Caki2 (cell line): ENCODE data around the gene APOL2. TPM values are rescaled to one million over a fixed set of nuclear protein-coding genes. Genes with fewer than 3 reads are reported as not detected.
"Not testable (repeated sequence)": the region's sequence is repeated elsewhere in the genome, so short reads cannot be mapped to it uniquely, and the experiment has no call there.

Experiments used
- DNase-seq: peaks from one replicate; pipeline ENCODE4 v3.0.0-alpha.2; 2015; ENCODE audit warnings: low read depth
- in situ Hi-C: cut with HindIII; loops from 2 replicates; pipeline ENCODE4 v1.10.0; 2016; ENCODE audit warnings: low sequenced_read_pairs, low pct_unique_long_range_greater_than_20kb, mixed read lengths
- total RNA-seq: library from RNA; depleted of rRNA; stranded (reverse); fragments of >200 nt; shearing (Covaris generic); gene quantifications from 2 replicates; pipeline ENCODE4 v1.2.3, GENCODE V29; 2014; ENCODE audit warnings: low replicate concordance

APOL2 gene
- total RNA-seq, 1 experiment from 2014 or later, result 68.0 TPM

DNA sequence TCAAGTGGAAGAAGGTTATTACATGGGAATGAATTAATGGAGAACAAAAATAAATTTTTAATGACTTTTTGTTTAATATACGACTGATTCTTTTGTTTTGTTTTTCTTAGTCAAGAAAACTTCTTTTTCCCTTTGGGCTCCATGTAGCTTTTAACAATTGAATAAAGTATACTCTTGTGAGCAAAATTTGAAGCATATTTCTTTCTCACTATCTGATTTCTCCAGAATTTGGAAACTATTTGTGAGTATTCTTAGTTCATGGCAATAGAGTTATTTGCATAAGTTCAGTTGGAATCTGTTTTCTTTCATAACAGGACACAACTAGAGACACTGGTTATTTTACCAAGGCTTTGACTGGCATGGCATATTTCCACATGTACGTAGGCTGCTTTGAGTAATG, 9.8 kb upstream of the APOL2 start:
- in situ Hi-C loops, result no loop called here
- peak; percentile 47 for DNase-seq

DNA sequence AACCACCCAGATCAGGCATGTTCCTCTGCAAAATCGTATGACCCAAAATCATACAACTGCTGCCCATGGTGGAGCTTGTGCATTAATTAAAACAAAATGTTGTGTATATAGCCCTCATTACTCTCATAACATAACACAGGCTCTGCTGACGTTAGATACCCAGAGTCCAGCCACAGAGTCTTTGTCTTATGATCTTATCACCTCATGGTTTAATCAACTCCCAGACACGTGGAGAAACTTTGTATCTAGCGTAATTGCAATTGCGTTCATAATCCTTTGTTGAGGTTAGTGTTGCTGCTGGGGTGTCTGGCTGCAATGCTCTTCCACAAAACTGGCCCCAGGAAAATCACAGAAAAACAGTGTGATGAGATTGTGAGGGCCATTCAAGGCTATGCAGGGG, 8.6 kb upstream of the APOL2 start:
- DNase-seq, result no peak
- in situ Hi-C loops, result no loop called here

DNA sequence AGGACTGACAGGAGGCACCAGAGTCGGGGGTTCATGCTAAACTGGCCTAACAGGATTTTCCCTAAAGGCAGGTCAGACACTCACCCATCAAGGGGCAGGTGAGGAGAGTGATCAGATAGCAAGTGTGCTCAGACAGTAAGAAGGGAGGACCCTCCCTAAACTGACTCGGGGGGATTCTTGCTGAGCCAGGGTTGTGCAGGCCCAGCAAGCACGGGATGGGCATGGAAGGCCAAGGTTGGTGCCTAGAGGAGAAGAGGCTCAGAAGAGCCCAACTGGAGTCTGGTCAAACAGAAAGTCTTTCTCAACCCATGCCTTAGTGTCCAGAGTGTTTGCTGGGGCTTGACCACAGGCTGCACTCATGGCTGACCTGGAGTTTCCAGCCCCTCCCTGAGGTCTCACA, 7.4 kb upstream of the APOL2 start:
- no peak for DNase-seq
- in situ Hi-C loops, result no loop called here

DNA sequence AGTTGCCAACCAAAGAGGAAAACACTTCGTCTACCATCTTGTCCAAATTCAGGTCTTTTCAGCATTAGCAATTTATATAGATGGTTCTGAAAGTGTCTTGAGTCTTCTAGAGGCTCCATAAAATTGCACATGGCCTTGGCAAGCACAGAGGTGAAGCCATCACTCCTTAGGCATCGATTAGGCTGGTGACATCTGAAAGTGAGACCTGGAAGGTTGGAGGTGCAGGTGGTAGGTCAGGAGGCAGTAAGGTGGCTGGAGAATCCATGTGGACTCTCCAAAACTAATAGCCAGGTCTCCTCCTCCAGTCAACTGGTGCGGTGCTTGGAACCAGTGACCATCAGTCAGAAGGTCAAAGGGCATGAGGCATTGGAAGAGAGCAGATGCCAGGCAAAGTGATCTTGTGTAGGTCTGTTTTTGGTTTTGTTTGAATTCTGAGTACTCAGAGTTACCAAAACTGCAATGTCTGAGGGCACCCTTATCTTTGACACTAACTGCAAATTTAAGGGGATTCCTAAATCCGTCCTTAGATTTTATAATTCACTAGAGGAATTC, 6.6 kb upstream of the APOL2 start:
- in situ Hi-C loops, result no loop called here
- no peak for DNase-seq

DNA sequence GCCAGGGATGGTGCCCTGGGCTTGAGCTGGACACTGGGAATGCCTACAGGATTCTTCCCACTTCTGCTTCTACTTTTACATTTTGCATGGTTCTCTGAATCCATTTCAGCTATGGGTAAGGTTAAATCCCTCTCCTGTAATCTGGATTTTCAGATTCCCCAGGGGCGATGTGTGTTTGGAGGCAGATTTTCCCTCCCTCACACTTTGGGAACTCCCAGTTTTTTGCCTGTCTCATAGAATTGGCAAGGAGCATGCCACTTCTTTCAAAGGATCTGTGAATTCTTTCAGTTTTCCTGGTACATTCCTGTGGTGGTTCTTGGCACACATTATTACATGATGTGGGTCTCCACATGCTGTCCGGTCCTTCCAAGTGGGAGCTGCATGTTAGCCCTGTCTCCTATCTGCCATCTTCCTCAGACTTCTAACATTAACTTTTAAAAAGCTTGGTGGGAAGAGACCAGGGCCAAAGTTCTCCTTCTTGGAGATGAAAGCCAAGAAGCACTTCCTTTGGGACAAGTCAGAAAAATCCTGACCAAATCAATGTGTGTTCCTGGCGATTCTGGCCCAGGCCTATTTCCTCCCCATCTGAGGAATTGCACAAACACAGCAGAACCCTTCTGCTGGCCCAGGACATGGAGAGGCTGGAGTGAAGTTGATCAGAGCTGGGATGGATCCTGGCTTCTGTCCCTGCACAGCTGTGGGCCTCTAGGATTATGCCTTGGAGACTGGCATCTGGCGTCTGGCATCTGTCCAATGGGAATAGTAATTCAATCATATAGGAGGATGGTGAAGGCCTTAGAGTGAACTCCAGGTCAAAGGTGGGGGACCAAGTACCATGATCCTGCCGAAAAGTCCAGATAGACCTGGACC, 5.4 kb upstream of the APOL2 start:
- in situ Hi-C loops, result no loop called here
- no peak for DNase-seq

DNA sequence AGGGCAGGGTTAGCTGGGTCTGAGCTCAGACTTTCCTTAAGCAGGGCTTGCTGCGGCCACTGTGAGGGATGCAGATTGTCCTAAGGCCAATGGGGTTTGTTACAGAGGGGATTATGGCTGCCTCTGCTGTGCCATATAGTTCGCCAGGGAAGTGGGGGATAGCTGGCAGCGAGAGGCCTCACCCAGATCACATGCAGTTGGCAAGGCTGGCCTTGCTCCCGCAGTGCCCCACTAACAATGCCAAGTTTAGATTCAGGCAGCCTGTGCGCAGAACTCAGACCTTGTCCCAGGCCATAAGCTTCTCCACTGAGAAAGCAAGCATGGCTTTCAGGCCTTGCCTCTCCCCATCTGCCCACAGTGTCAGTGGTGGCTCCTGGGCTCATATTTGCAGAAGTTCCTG, 4.7 kb upstream of the APOL2 start:
- in situ Hi-C loops, result no loop called here
- DNase-seq, result no peak

DNA sequence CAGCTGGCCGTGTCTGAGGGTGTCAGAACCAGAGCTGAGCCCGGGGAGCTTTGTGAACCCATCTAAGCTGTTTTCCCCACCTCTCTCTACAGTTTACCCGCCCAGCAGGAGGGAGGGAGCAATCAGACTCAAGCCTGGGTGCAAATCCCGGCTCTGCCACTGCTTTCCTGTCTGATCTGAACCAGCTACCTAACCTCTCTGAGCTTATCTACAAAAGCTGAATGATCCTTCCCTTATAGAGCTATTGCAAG, 252 bp downstream of the APOL2 start:
- DNase-seq, result no peak
- in situ Hi-C loops, result no loop called here

DNA sequence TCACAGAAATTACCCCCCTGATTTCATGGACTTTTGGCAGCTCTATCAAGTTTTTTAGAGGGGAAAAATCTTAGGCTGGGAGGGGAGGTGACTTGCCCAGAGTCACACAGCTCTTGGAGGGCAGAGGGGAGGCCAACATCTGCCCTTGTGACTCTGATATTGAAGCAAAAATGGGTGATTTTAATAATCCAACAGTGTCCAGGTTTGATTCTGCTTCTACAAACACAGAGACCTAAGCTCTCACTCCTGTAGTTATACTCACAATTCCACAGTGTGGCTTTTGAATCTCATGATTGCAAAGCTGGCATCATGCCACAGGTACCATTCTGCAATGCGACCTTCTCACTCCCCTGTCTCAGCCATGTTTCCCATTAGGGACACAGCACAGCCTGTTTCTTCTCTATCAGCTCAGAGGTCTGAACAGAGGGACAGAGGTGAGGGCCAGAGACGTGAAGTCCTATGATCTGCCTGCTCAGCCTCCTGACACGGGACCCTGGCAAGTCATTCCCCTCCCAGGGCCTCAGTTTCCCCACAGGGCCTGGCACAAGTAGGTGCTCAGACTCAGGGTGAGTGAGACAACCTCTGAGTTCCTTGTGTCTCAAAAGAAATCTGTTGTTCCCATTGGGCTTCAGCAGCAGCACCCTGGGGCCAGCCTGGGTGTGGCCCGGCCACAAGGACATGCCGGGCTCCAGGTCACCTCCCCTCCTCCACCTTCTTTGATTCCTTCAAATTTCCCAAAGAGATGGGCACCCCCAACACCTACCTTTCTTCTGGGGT, 766 bp downstream of the APOL2 start:
- DNase-seq, result no peak
- in situ Hi-C loops, result no loop called here

DNA sequence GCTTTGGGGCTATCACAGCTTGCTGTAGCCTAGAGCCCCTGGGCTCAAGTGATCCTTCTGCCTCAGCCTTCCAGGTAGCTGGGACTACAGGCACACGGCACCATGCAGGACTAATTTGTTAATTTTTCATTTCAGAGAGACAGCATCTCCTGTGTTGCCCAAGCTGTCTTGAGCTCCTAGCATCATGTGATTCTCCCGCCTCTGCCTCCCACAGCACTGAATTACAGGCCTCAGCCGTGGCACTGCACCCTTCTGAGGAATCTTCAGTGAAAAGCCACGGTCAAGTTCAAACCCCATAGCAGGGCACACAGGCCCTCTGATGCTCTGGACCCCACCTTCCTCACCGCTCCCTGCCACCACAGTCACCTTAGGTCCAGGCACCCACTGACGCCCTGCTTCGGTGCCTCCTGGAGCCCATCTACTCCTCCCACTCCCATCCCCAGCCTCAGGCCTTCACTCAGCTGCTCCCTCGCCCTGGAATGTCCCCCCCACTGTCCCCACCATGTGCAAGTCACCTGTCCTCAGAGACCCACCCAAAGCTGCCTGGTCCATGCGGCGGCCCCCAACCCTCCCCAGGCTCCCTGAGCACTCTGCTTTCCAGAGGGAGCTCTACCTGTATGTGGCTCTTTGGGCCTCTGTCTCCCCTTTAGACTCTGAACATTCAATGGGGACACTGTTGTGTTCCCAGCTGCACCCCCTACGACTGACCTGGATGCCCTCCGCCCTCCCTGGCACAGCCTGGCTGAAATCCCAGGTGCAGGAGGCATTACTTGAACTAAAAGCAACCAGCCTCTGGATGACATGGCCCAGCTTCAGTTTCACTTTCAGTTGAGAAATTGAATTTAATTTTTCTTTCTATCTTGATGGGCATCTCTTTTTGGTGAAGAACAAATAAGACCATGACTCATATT, 1.6 kb downstream of the APOL2 start:
- in situ Hi-C loops, result no loop called here
- no peak for DNase-seq

DNA sequence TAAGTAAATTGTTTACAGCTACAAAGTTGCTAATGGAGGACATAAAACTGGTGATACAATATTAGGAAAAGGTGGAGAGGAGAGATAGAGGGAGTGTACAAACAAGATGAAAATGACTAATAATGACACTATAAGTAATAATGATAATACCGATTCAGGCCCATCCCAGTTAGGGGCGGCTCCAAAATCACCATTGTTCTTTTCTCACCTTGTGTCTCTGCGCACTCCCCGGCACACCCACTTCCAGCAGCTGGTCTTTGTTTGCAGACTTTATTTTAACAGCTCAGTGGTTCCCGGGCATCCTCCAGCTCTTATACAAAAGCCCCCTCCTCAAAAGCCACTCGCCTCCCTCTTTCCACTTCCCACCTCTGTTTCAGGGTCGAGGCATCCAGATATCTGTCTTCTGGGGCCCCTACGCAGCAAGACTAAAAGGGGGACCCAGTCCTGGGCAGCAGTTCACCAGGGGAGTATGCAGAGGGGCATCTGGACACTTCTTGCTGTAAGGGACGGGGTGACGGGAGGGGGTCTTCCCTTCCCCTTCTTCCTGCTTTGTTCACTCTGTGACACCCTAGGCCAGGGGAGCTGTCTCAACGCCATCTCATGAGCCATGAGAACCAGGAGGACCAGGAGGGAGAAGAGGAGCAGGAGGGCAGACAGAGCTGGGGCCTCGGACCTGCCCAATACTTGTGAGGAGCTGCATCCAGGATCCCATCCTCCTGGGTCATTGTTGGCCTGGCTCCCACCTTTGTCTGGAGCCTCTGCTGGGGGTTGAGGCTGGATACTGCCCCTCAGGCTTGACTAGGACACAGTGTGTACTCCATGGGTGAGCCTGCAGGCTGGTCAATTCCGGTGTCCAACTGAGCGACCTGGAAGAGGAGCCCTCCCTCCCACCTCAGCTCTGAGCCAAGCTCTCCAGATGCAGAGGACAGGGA, 2.7 kb downstream of the APOL2 start:
- no peak for DNase-seq
- in situ Hi-C loops, result no loop called here

DNA sequence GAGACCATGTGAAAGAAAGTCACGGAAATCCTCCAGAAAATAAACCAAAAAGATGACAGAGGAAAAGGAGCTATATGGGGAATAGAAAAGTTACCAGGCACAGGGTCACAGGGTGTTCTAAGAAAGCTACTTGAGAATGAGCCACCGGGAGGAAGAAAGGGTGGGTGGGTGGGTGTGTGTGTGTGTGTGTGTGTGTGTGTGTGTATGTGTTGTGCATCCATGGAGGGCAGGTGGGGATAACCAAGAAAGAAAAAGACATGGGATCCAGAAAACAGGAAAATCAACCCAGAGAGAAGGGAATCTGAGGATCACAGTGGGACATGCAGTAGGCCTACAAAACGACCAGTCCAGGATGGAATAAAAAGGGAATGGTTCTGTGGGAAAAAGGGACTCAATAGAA, 3.7 kb downstream of the APOL2 start:
- in situ Hi-C loops, result no loop called here
- no peak for DNase-seq

DNA sequence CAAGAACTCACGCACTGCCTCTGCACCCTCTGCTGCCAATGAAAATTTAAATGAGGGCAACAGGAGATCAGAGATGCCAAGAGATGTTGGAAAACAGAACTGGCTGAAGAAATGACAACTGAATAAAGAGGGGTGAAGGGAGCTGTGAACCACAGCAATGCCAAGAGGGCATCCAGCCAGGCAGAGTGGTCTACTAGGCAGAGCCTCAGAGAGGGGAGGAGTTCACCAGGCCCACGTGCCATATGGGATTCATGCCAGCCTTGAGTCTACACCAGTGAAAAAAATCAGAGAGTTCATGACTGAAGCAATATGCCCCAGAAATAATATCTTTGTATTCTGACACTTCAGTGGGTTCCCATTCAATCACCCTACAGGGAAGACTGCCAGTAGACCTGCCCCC, 4.4 kb downstream of the APOL2 start:
- no peak for DNase-seq
- in situ Hi-C loops, result no loop called here

DNA sequence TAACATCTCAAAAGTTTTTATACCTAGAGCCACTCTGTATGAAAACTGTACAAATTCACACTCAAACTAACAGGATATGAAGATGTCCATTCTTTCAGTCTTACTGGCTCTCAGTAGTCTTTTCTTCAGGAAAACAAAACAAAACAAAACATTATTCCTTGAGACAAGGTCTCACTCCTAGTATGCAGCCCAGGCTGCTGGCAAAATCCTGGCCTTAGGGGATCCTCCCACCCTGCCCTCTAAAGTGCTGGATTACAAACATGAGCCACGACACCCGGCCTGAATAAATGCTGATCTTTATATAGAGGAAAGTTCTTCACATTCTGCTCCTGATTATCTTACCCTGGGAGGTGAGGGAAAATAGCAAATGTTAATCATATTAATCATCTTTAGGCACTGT, 5.1 kb downstream of the APOL2 start:
- no peak for DNase-seq
- in situ Hi-C loops, result no loop called here

DNA sequence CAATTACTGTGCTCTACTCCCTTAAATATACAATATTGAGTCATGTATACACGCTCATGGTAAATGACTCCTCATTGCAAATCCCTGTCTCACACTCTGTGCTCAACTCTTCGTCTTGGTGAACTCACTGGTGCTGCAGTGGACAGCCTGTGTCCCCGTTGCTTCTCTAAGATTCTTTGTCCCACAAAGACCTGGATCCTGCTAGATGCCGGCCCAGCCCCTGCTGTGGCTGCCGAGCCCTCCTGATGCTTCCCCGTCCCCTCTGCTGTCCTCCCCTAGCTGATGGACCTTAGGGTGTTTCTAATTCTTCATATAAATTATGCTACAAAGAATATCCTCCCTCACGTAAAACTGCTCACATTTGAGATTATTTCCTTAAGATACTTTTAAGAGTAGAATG, 5.5 kb downstream of the APOL2 start:
- DNase-seq, result no peak
- in situ Hi-C loops, result no loop called here

DNA sequence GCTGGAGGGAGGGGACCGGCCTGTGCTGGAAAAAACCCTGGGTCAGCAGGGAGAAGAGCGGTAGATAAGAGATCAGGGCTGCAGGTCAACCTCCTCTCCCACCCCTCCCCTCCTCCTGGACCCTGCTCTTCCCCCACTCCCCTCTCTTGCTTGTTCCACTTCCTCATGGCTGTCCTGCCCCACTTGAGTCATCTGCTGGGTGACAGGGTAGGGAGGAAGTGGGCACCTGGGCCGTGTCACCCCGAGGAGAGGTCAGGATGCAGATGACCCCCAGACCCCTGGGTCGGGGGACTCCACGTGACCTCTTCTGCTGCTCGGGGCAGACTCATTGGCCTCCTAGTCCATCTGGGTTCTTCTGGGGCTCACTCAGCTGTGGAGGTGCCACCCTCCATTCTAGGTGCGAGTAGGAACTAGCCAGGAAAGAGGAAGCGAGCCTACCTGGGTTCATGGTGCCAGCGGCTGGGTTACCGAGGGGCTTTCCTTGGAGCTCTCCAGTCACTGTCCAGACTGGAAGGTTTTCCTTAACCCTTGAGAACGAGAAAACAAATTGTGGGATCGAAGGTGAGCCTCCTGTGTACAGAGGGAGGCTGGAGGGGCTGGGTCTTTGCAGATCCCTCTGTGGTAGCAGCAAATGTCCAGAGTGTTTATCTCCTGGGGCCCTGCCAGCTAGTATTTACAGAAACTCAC, 6.5 kb downstream of the APOL2 start:
- in situ Hi-C loops, result no loop called here
- DNase-seq, result no peak

DNA sequence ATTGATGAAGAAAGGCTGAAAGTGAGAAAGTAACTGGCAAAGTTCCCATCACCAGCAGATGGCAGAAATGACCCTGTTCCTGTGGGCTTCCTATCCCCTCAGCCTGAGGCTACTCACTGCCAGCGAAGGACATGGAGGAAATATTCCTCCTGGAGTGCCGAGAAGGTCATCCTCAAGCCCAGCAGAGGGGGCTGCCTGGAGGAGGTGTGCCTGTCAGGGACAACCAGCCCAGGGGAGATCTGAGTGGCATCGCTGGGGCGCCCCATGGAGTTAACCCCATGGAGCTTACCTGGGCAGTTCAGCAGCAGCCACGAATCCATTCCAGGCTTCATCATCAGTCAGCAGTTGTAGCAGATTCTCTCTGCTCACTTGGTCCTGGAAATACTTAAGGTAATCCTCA, 8.3 kb downstream of the APOL2 start:
- DNase-seq, in situ Hi-C loops: not testable (repeated sequence)

DNA sequence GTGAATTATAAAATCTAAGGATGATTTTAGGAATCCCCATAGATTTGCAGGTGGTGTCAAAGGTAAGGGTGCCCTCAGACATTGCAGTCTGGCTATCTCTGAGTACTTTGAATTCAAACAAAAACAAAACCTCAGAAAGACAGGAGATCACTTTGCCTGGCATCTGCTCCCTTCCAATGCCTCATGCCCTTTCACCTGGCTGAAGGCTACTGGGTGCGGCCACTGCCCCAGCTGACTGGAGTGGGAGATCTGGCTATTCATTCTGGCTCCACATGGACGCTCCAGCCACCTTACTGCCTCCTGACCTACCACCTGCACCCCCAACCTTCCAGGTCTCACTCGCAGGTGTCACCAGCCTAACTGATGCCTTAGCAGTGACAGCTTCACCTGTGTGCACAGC, 9.7 kb downstream of the APOL2 start:
- in situ Hi-C loops, DNase-seq: not testable (repeated sequence)
